Measurements from ENCODE around the gene UBE2E1.
"Not testable (repeated sequence)": the region's sequence is repeated elsewhere in the genome, so short reads cannot be mapped to it uniquely, and the experiment has no call there.

UBE2E1 gene

DNA sequence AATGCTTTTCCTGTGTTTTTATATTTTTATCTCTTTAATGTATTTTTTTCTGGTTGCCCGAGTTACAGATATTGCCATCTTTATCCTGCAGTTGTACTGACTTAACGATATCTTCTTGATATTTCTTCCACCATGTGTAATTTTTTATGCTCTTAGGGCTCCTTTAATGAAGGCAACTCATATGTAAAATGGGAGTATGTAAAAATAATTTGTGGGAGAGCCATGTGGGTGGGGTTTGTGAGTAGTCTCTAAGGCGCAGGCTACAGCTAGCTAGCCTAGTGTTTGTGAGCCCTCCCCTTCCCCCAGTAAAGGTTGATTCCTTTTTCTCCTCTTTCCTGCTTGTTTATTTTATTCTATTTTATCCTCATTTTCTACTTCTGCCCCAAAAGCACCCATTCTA lies 38.1 kb downstream of the UBE2E1 start:
- Mint-ChIP-seq H3K4me1 (peaks cover 28% of the 10 kb centered on the region), H3K9me3 (no peaks in the 10 kb centered on the region), H3K4me3 (no peak overlapping the region), H3K27ac (peak overlapping the region in 1 of 2 donors; percentile 4), H3K27me3 (no peaks in the 10 kb centered on the region)
- DNase-seq (no peak), ATAC-seq (no peak)

DNA sequence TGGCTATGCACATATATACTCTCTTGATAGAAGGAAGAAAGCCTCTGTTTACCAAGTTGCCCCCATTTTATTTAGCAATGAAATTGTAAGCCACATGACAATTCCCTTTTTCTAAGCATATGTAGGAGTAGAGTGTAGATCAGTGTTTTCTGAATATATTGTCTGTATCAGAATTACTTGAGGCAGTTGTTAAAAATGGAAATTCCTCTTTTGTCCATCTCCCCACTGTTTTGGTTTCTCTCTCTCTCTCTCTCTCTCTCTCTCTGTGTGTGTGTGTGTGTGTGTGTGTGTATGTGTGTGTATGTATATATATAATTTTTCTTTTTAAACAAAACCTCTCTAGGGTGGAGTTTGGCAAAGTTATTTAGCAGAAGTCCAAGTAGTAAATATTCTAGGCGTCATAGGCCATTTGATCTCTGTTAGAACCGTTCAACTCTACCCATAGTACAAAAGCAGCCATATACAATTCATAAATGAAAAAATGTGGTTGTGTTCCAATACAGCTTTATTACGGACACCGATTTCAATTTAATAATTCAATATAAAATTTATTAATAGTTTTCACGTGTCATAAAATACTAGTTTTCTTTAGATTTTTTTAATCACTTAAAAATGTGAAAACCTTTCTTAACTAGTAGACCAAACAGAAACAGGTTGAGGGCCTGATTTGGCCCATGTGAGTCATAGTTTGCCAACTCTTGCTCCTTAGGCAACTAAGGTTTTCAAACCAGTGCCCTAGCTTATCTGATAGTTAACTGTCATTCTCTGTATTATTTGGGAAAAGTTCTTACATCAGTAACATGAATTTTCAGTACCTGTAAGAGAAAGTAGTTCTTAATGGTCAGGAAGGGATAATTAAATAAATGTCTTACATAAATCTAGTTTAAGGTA lies 39.8 kb downstream of the UBE2E1 start:
- no peak for ATAC-seq
- no peaks in the 10 kb centered on the region for H3K27me3 Mint-ChIP-seq
- no peak overlapping the region for H3K4me3 Mint-ChIP-seq
- no peak overlapping the region for H3K27ac Mint-ChIP-seq
- DNase-seq = no peak
- no peaks in the 10 kb centered on the region for H3K9me3 Mint-ChIP-seq
- H3K4me1 Mint-ChIP-seq = peaks cover 21% of the 10 kb centered on the region

- peaks cover 11% of the 10 kb centered on the region for H3K4me1 Mint-ChIP-seq
- not testable (repeated sequence) for ATAC-seq, H3K9me3 Mint-ChIP-seq, H3K27me3 Mint-ChIP-seq, DNase-seq, H3K27ac Mint-ChIP-seq, H3K4me3 Mint-ChIP-seq
Measured at GRCh38 chr3:23849462-23849861, 43.7 kb downstream of the UBE2E1 start.

- ATAC-seq = no peak
- Mint-ChIP-seq H3K4me3 (no peak overlapping the region), H3K27ac (no peak overlapping the region), H3K27me3 (no peaks in the 10 kb centered on the region), H3K9me3 (peaks cover 5 to 8% of the 10 kb centered on the region in 2 donors), H3K4me1 (peaks cover 42% of the 10 kb centered on the region)
- no peak for DNase-seq
Measured at GRCh38 chr3:23856286-23856685, 50.5 kb downstream of the UBE2E1 start.

GRCh38 chr3:23859012-23859743 lies 53.4 kb downstream of the UBE2E1 start:
- DNase-seq (no peak), ATAC-seq (no peak)
- Mint-ChIP-seq H3K9me3 (no peaks in the 10 kb centered on the region), H3K4me1 (peaks cover 48% of the 10 kb centered on the region), H3K27ac (peak overlapping the region in 1 of 2 donors; percentile 14), H3K27me3 (no peaks in the 10 kb centered on the region), H3K4me3 (no peak overlapping the region)

GRCh38 chr3:23859839-23860382 lies 54.2 kb downstream of the UBE2E1 start:
- Mint-ChIP-seq H3K27me3 (no peaks in the 10 kb centered on the region), H3K27ac (no peak overlapping the region)

GRCh38 chr3:23861689-23862088 lies 55.9 kb downstream of the UBE2E1 start:
- Mint-ChIP-seq H3K4me1 (peaks cover 49% of the 10 kb centered on the region), H3K27ac (peak overlapping the region in 1 of 2 donors; percentile 43), H3K4me3 (no peak overlapping the region), H3K9me3 (no peaks in the 10 kb centered on the region), H3K27me3 (no peaks in the 10 kb centered on the region)
- ATAC-seq (no peak), DNase-seq (no peak)

More at GRCh38 chr3:23859839-23860382, 54.2 kb downstream of the UBE2E1 start:
- no peak overlapping the region for H3K4me3 Mint-ChIP-seq
- DNase-seq (no peak), ATAC-seq (no peak)
- H3K4me1 Mint-ChIP-seq = peaks cover 48% of the 10 kb centered on the region
- no peaks in the 10 kb centered on the region for H3K9me3 Mint-ChIP-seq

GRCh38 chr3:23863060-23863459 lies 57.3 kb downstream of the UBE2E1 start:
- Mint-ChIP-seq H3K4me3 (no peak overlapping the region), H3K27ac (no peak overlapping the region), H3K4me1 (peaks cover 35% of the 10 kb centered on the region), H3K9me3 (no peaks in the 10 kb centered on the region), H3K27me3 (no peaks in the 10 kb centered on the region)
- no peak for DNase-seq
- ATAC-seq = no peak

DNA sequence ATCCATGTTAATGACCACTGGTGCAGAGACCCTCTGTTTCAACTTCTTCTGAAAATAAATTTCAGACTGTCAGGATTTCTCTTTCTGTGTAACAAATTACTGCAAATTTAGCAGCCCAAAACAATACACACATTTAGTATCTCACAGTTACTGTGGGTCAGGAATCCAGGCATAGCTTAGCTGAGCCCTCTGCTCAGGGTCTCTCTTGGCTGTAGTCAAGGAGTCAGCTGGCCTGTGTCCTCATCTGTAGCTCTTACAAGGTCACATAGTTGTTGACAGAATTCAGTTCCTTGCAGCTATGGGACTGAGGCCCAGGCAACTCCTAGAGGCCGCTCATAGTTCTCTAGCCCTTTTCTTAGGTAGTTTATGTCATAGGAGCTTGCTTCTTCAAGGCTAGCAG lies 59.2 kb downstream of the UBE2E1 start:
- Mint-ChIP-seq H3K4me3 (no peak overlapping the region), H3K9me3 (no peaks in the 10 kb centered on the region), H3K27ac (no peak overlapping the region), H3K27me3 (no peaks in the 10 kb centered on the region), H3K4me1 (peaks cover 28% of the 10 kb centered on the region)
- DNase-seq (no peak), ATAC-seq (no peak)

DNA sequence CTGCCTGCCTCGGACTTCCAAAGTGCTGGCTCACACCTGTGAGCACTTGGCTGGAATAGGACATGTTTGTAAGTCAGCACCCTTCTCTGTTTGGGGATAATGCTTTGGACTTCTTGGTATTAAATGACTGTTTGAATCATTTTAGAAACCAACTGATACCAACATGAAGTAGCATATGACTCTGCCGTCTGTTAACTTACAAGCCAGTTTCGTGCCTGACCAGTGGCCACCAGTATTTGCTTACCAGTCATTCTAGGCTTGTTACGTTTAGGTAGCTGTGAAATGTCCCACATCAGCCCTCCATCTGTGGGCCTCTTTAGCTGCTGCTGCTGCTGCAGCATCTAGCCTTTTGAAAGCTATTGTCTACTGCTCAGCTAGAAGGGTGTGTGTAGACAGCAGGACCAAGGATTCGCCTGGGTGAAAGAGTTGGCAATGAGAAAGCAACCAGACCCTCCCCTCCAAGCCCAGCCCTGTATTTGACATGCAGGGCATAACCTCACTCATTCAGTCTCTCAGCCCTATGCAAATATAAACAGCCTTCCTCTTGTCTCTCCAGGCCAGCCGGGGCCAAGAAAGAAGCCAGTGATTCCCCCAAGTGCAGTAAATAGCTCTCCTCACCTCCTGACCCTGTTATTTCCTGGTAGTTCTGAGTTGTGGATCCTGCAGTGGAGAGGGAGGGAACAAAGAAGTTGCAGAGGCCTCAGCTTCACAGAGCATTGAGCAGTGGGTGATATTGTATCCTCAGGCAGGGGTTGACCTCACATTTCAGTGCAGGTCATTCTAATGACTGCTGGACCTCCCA lies 60.0 kb downstream of the UBE2E1 start:
- no peak overlapping the region for H3K4me3 Mint-ChIP-seq
- H3K27ac Mint-ChIP-seq = peak overlapping the region; percentile 20 to 69
- ATAC-seq (no peak), DNase-seq (no peak)
- H3K27me3 Mint-ChIP-seq = no peaks in the 10 kb centered on the region
- H3K9me3 Mint-ChIP-seq = no peaks in the 10 kb centered on the region
- peaks cover 27% of the 10 kb centered on the region for H3K4me1 Mint-ChIP-seq

DNA sequence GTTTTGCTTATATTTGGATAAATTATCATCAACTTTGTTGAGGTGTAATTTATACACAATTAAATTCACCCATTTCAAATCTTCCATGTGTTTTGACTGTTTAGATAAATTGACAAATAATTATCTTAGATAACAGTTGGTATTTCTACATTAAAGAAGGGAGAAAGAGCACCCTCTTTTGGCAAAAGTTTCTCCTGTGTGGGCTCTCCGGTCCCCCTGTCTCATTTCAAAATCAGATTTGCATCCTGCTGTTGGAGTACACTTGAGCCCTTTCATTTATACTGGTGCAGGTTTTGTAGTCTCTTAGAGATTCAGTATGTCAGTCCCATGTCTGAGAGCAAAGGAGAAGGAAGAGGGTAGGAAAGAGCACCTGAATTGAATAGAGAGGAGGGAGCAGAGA lies 61.6 kb downstream of the UBE2E1 start:
- H3K9me3 Mint-ChIP-seq = no peaks in the 10 kb centered on the region
- no peak for DNase-seq
- no peak overlapping the region for H3K27ac Mint-ChIP-seq
- H3K4me3 Mint-ChIP-seq = no peak overlapping the region
- H3K27me3 Mint-ChIP-seq = no peaks in the 10 kb centered on the region
- no peak for ATAC-seq
- peaks cover 21% of the 10 kb centered on the region for H3K4me1 Mint-ChIP-seq

- Mint-ChIP-seq H3K4me3 (no peak overlapping the region), H3K27me3 (no peaks in the 10 kb centered on the region), H3K4me1 (peaks cover 20% of the 10 kb centered on the region), H3K9me3 (no peaks in the 10 kb centered on the region), H3K27ac (no peak overlapping the region)
- DNase-seq = no peak
- ATAC-seq = no peak
Measured at GRCh38 chr3:23867838-23868237, 62.1 kb downstream of the UBE2E1 start.

GRCh38 chr3:23869977-23870662 lies 64.4 kb downstream of the UBE2E1 start:
- H3K4me1 Mint-ChIP-seq = peaks cover 13% of the 10 kb centered on the region
- H3K27ac Mint-ChIP-seq = peak overlapping the region in 1 of 2 donors; percentile 14
- no peak overlapping the region for H3K4me3 Mint-ChIP-seq
- H3K27me3 Mint-ChIP-seq = no peaks in the 10 kb centered on the region
- DNase-seq = no peak
- ATAC-seq = no peak
- no peaks in the 10 kb centered on the region for H3K9me3 Mint-ChIP-seq

DNA sequence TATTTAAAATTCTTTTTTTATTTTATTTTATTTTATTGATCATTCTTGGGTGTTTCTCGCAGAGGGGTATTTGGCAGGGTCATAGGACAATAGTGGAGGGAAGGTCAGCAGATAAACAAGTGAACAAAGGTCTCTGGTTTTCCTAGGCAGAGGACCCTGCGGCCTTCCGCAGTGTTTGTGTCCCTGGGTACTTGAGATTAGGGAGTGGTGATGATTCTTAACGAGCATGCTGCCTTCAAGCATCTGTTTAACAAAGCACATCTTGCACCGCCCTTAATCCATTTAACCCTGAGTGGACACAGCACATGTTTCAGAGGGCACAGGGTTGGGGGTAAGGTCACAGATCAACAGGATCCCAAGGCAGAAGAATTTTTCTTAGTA lies 64.9 kb downstream of the UBE2E1 start:
- not testable (repeated sequence) for ATAC-seq, DNase-seq, H3K9me3 Mint-ChIP-seq, H3K4me3 Mint-ChIP-seq, H3K27ac Mint-ChIP-seq, H3K27me3 Mint-ChIP-seq
- peaks cover 13% of the 10 kb centered on the region for H3K4me1 Mint-ChIP-seq

DNA sequence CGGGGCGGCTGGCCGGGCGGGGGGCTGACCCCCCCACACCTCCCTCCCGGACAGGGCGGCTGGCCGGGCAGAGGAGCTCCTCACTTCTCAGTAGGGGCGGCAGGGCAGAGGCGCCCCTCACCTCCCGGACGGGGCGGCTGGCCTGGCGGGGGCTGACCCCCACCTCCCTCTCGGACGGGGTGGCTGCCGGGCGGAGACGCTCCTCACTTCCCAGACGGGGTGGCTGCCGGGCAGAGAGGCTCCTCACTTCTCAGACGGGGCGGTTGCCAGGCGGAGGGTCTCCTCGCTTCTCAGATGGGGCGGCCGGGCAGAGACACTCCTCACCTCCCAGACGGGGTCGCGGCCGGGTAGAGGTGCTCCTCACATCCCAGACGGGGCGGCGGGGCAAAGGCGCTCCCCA lies 65.6 kb downstream of the UBE2E1 start:
- not testable (repeated sequence) for H3K4me3 Mint-ChIP-seq, H3K9me3 Mint-ChIP-seq, H3K27me3 Mint-ChIP-seq, ATAC-seq, H3K4me1 Mint-ChIP-seq, DNase-seq
- peak overlapping the region in 1 of 2 donors; percentile 42 for H3K27ac Mint-ChIP-seq
